Left hindlimb (tissue), 1 donor: ENCODE measurements around the gene TRIM44.
"Not testable (repeated sequence)": the region's sequence is repeated elsewhere in the genome, so short reads cannot be mapped to it uniquely, and the experiment has no call there.

Experiments used
- DNase-seq: peaks from one replicate; pipeline ENCODE4 v3.0.0-alpha.2; 2018

The TRIM44 gene

GRCh38 chr11:35860194-35860593 is 197.6 kb downstream of the TRIM44 start:
- DNase-seq = not testable (repeated sequence)

- no peak for DNase-seq
Measured at GRCh38 chr11:35861191-35861590, 198.6 kb downstream of the TRIM44 start.

GRCh38 chr11:35862666-35863065 is 200.1 kb downstream of the TRIM44 start:
- DNase-seq = no peak

GRCh38 chr11:35864131-35864530 is 201.6 kb downstream of the TRIM44 start:
- no peak for DNase-seq

- DNase-seq = no peak
Measured at GRCh38 chr11:35866601-35867000, 204.0 kb downstream of the TRIM44 start.
